Activated T-cell treated with anti-CD3 and anti-CD28 coated beads, Interleukin-2, amount 50 U/mL, for 4 hours (primary cell): ENCODE measurements around the gene SNAP23. TPM values are rescaled to one million over a fixed set of nuclear protein-coding genes. Genes with fewer than 3 reads are reported as not detected.
"Not testable (repeated sequence)": the region's sequence is repeated elsewhere in the genome, so short reads cannot be mapped to it uniquely, and the experiment has no call there.

Source experiments
- ATAC-seq, 2 donors: fragments of 200-7000 bp; cut with Tn5 transposase; one replicate each; pipeline ENCODE4 v1.10.0; 2021
- DNase-seq: peaks from one replicate; pipeline ENCODE4 v3.0.0-alpha.2; 2020
- H3K27me3 Mint-ChIP-seq: one replicate; pipeline ENCODE4 v1.8.0; 2021; ENCODE audit warnings: low read depth, mixed read lengths
- H3K36me3 Mint-ChIP-seq: one replicate; pipeline ENCODE4 v1.8.0; 2022; ENCODE audit warnings: mixed read lengths; ENCODE audit not compliant: insufficient read depth
- H3K4me1 Mint-ChIP-seq: one replicate; pipeline ENCODE4 v1.8.0; 2021; ENCODE audit warnings: low read depth, mixed read lengths
- H3K4me3 Mint-ChIP-seq: one replicate; pipeline ENCODE4 v1.8.0; 2021; ENCODE audit warnings: mild to moderate bottlenecking, moderate library complexity, mixed read lengths
- H3K9me3 Mint-ChIP-seq: one replicate; pipeline ENCODE4 v1.8.0; 2021; ENCODE audit warnings: mixed read lengths
- total RNA-seq, 3 donors: library from RNA; stranded (reverse); gene quantifications; one replicate each; pipeline ENCODE4 v1.2.1, GENCODE V29; 2021

Gene SNAP23
- total RNA-seq, 3 donors from 2014 or later = 40.2 to 49.6 (median 45.5) TPM

- DNase-seq (no peak), ATAC-seq (no peak)
- no peaks in the 10 kb centered on the region for H3K27me3 Mint-ChIP-seq
- no peak overlapping the region for H3K4me3 Mint-ChIP-seq
- H3K4me1 Mint-ChIP-seq = peaks cover 2% of the 10 kb centered on the region
- H3K9me3 Mint-ChIP-seq = no peaks in the 10 kb centered on the region
- peaks cover 6% of the 10 kb centered on the region for H3K36me3 Mint-ChIP-seq
These were observed 12.8 kb downstream of the SNAP23 start for GRCh38 chr15:42508263-42508690.

- H3K4me3 Mint-ChIP-seq = no peak overlapping the region
- peaks cover 2% of the 10 kb centered on the region for H3K4me1 Mint-ChIP-seq
- no peaks in the 10 kb centered on the region for H3K9me3 Mint-ChIP-seq
- DNase-seq (no peak), ATAC-seq (no peak)
- no peaks in the 10 kb centered on the region for H3K27me3 Mint-ChIP-seq
- peaks cover 16% of the 10 kb centered on the region for H3K36me3 Mint-ChIP-seq
These were observed 15.0 kb downstream of the SNAP23 start for GRCh38 chr15:42510258-42511006.

- Mint-ChIP-seq H3K27me3 (no peaks in the 10 kb centered on the region), H3K4me3 (no peak overlapping the region), H3K4me1 (peaks cover 2% of the 10 kb centered on the region), H3K9me3 (no peaks in the 10 kb centered on the region), H3K36me3 (peaks cover 21% of the 10 kb centered on the region)
- no peak for ATAC-seq
- DNase-seq = no peak
These were observed 15.6 kb downstream of the SNAP23 start for GRCh38 chr15:42511007-42511391.

- H3K4me3 Mint-ChIP-seq = no peak overlapping the region
- H3K36me3 Mint-ChIP-seq = peaks cover 10% of the 10 kb centered on the region
- no peaks in the 10 kb centered on the region for H3K9me3 Mint-ChIP-seq
- ATAC-seq = no peak
- no peaks in the 10 kb centered on the region for H3K27me3 Mint-ChIP-seq
- no peaks in the 10 kb centered on the region for H3K4me1 Mint-ChIP-seq
- no peak for DNase-seq
These were observed 27.9 kb downstream of the SNAP23 start for GRCh38 chr15:42523331-42523730.

- H3K36me3 Mint-ChIP-seq = peaks cover 13% of the 10 kb centered on the region
- H3K4me3 Mint-ChIP-seq = no peak overlapping the region
- no peak for ATAC-seq
- no peak for DNase-seq
- no peaks in the 10 kb centered on the region for H3K9me3 Mint-ChIP-seq
- no peaks in the 10 kb centered on the region for H3K27me3 Mint-ChIP-seq
- H3K4me1 Mint-ChIP-seq = no peaks in the 10 kb centered on the region
These were observed 33.5 kb downstream of the SNAP23 start for GRCh38 chr15:42528970-42529369.

DNA sequence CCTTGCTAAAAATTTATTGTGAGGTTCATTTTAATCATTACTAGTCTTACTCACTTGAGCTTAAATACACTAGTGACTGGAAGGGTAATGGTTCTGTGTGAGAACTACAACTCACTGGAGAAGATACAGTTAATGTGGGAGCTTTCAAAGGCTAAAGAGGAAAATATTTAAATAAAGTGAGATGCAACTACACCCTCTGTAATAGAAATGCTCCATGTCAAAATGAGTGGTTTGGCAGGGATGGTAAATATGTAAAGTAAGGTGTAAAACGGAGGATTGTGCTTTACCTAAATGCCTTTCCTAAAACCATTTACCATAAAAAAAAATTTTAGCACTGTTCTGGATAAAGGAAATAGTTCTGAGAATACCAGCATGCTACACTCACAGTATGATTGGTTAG, 37.8 kb downstream of the SNAP23 start:
- no peaks in the 10 kb centered on the region for H3K27me3 Mint-ChIP-seq
- H3K4me1 Mint-ChIP-seq = no peaks in the 10 kb centered on the region
- no peak for DNase-seq
- no peaks in the 10 kb centered on the region for H3K9me3 Mint-ChIP-seq
- peaks cover 15% of the 10 kb centered on the region for H3K36me3 Mint-ChIP-seq
- no peak overlapping the region for H3K4me3 Mint-ChIP-seq
- ATAC-seq = no peak

DNA sequence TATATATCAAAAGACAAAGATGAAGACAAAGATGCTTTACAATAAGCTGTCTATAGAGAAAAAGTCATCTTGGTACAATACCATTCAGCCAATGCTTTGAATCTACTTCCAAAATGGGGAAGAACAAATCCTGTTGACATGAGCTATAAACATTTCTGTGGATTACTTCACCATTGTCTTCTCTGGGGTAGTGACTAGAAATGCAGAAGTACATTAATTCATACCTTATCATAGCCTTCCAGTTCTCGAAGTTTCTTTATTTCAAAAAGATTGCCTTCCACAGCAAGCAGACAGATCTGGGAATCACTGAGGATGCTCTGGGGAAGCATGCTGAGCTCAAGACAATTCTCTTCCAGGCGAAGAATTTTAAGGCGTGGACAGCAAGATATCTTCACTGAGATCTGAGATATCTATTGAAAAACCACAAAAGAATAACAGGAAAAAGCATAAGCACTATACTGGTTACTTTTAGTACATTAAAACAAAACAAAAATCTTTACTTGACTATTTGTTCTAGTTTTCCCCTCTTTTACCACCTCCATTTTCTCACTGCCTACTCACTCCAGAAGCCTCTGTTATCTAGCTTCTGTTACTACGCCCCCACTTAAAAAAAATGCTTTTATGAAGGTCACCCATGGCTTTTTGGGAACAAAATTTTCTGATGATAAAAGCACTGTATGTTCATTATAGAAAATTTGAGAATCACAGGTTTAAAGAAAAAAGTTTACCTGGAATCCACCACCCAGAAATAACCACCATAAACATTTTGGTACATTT, 49.6 kb downstream of the SNAP23 start:
- no peak for ATAC-seq
- no peaks in the 10 kb centered on the region for H3K9me3 Mint-ChIP-seq
- H3K27me3 Mint-ChIP-seq = no peaks in the 10 kb centered on the region
- peaks cover 38% of the 10 kb centered on the region for H3K4me1 Mint-ChIP-seq
- no peak overlapping the region for H3K4me3 Mint-ChIP-seq
- peaks cover 9% of the 10 kb centered on the region for H3K36me3 Mint-ChIP-seq
- no peak for DNase-seq

DNA sequence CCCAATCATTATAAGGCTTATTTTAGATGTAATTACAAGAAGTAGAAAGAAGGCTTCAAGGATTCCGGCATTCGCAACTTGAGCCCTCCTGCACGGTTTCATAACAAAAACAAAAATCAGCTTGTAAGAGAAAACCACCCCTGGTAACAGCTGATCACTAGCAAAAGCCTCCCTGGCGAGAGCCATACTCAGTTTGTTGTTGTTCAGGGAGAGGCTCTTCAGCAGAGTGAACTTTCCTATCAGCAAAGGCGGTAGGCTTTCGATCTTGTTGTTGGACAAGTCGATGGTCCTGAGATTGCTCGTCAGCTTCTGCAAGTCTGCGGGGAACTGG, 52.4 kb downstream of the SNAP23 start:
- ATAC-seq (no peak), DNase-seq (no peak)
- H3K27me3 Mint-ChIP-seq = no peaks in the 10 kb centered on the region
- H3K36me3 Mint-ChIP-seq = peaks cover 6% of the 10 kb centered on the region
- no peaks in the 10 kb centered on the region for H3K9me3 Mint-ChIP-seq
- peaks cover 49% of the 10 kb centered on the region for H3K4me1 Mint-ChIP-seq
- H3K4me3 Mint-ChIP-seq = peak overlapping the region; percentile 95

DNA sequence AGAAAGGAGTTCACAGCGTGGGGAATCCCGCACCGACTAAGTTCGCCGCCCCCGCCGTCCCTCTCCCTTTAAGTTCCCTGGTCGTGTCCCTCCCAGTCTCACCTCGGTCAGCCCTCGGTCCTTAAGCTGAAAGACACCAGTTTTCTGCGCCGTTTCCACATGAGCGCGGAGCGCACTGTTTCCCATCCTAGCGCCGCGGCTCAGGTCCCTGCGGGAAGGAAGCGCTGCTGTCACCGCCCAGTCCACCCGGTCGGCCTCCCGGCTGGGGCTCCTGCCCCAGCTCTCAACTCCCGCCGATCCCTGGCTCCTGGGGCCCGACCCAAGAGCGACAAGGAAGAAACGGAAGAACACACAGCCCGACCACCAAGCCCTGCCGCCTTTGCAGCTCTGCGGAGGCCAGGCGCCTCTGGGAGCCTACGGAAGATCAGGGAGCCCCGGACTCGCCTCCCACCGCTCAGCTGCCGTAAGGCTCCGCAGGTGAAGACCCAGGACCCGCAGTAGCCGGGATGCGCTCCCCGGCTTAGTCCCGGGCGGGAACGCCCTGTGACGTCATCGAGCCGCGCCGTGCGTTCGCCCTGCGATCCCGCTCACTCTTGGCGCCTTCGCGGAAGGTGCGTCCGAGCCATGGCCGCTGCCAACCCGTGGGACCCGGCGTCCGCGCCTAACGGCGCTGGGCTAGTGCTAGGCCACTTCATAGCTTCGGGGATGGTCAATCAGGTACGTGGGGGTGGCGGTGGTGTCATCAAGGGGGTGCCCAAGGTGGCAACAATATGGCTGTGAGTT, 53.0 kb downstream of the SNAP23 start, which contains the start of the genes HAUS2 and LRRC57:
TSS of gene HAUS2 (plus strand) at position 590 of the 783 bp plus-strand sequence. CDS start at position 625, 35 bp downstream.
TSS of gene LRRC57 (minus strand) at position 545 of the 783 bp plus-strand sequence. CDS start at position 186, 359 bp downstream.
- Mint-ChIP-seq H3K36me3 (peaks cover 6% of the 10 kb centered on the region), H3K27me3 (no peaks in the 10 kb centered on the region), H3K9me3 (no peaks in the 10 kb centered on the region), H3K4me1 (peaks cover 50% of the 10 kb centered on the region), H3K4me3 (peak within 1 kb of the TSS; percentile 95)
- ATAC-seq = peak; percentile 94
- DNase-seq = peak; percentile 87

DNA sequence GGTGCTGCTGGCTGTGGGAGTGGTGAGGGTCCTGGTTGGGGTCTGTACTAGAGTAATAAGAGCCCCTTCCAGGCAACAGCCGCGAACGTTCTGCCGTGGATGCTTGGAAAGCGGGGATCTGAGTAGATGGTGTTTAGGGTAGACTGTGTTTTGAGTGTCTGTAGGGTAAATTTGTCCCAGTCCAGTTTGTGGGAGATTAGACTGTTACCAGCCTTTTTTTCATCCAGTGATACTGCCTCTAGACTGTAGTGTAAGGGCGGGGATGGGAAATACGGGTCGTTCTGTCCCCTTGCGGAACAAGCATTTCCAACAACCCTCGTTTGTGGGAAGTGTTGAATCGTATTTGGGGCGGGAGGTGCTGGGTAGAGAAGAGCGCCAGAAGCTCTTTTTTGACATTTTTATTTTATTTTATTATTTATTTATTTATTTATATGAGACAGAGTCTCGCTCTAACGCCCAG, 53.6 kb downstream of the SNAP23 start:
- Mint-ChIP-seq H3K9me3 (no peaks in the 10 kb centered on the region), H3K4me1 (peaks cover 55% of the 10 kb centered on the region), H3K4me3 (peak overlapping the region; percentile 95), H3K36me3 (peaks cover 6% of the 10 kb centered on the region), H3K27me3 (no peaks in the 10 kb centered on the region)
- ATAC-seq (peak; percentile 25), DNase-seq (no peak)

DNA sequence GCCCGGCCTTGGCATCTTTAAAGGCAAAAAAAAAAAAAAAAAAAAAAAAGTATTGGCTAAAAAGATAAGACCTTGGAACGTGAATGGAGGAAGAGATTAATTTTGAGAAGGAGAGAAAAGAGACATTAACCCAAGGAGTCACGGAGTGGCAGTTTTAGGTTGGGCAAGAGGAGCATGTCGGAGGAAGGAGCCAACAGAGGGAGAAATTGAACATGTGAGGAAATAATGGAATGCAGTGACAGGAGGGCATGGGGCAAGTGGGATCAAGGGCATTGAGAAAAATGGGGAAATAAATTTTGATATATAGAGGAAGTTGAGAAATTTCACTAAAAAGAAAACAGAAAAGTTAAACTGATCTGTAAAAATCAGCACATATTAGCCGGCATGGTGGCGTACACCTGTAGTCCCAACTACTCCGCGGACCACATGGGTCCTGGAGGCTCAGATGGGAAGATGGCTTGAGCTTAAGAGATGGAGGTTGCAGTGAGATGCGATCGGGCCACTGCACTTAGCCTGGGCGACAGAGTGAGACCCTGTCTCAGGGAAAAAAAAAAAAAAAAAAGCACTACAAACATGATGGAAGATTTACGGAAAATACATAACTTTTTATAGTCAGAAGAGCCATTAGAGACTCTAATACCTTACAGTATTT, 54.4 kb downstream of the SNAP23 start:
- Mint-ChIP-seq H3K36me3 (peaks cover 5% of the 10 kb centered on the region), H3K27me3 (no peaks in the 10 kb centered on the region), H3K9me3 (no peaks in the 10 kb centered on the region), H3K4me3 (peak overlapping the region; percentile 95), H3K4me1 (peaks cover 54% of the 10 kb centered on the region)
- DNase-seq (no peak), ATAC-seq (no peak)

DNA sequence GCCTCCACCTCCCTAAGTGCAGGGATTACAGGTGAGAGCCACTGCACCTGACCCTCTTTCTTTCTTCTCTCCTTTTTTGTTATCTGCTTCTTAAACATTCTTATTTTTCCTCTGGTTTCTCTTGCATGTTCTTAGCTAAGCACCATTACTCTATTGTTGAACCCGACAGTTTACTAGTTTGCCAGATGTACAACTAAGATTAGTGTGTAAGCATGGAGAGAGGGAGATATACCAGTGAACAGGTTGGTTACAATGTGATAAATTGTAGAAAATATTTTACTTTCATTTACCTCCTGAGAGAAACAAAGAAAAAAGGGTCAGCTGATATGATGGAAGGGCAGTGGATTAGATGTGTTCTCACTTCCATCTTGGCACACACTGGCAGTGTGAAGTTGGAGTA, 58.1 kb downstream of the SNAP23 start:
- Mint-ChIP-seq H3K9me3 (no peaks in the 10 kb centered on the region), H3K4me3 (no peak overlapping the region), H3K27me3 (no peaks in the 10 kb centered on the region), H3K4me1 (peaks cover 27% of the 10 kb centered on the region), H3K36me3 (peaks cover 2% of the 10 kb centered on the region)
- ATAC-seq = no peak
- no peak for DNase-seq

GRCh38 chr15:42556550-42557207, 61.2 kb downstream of the SNAP23 start:
- not testable (repeated sequence) for H3K4me3 Mint-ChIP-seq

More at GRCh38 chr15:42556550-42557207, 61.2 kb downstream of the SNAP23 start:
- Mint-ChIP-seq H3K4me1 (peaks cover 16% of the 10 kb centered on the region), H3K36me3 (peaks cover 11% of the 10 kb centered on the region)
- not testable (repeated sequence) for ATAC-seq, DNase-seq, H3K27me3 Mint-ChIP-seq, H3K9me3 Mint-ChIP-seq
